Stimulated activated naive CD4-positive, alpha-beta T cell (primary cell): ENCODE measurements around the gene CRTC2.
A peak's percentile ranks its signal among the peaks of the same experiment; 100 is the strongest.
"Not testable (repeated sequence)": the region's sequence is repeated elsewhere in the genome, so short reads cannot be mapped to it uniquely, and the experiment has no call there.

Source experiments
- DNase-seq, 6 experiments: peaks; one replicate each; lab custom pipeline; 2025; lab: John Stamatoyannopoulos, UW

CRTC2 gene

DNA sequence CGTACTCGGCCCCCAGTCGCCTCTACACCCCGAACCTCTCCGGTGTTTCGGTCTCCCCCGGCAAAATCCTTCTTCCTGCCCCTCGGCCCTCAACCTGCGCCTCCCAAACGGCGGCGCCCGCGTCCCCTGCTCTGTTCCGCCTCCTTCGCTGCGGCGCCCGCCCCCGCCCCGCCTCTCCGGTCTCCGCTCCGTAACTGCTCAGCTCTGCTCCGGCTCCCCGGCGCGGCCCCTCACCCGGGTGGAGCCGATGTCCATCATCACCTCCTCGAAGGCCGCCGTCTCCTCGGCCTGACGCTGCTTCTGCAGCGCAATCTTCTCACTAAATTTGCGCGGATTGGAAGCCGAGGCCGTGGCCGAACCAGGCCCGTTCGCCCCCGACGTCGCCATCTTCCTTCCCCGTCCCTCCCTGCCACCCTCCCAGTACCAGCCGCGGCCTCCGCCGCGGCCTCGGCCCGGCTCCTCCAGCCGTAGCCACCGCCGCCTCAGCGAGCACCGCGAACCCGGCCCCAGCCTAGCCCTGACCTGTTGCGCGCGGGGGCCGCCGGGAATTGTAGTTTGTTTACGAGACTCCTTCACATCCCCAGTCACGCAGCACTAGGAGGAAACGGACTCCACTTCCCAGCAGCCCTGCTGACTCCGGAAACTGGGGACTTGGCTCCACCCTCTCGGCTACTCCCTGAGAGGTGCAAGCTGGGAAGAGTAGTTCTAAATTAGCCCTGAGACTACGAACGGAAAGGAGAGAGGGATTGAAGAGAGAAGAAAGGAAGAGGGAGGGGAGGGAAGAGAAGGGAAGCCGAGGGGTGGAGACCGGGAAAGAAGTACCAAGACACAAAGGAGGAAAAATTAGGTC is at the start of gene CRTC2:
Gene CRTC2 (minus strand): TSS at position 502 of the 850 bp plus-strand sequence. CDS start 115 bp downstream, at position 387.
- DNase-seq: peak; percentile 93 to 97 (median 95)

DNA sequence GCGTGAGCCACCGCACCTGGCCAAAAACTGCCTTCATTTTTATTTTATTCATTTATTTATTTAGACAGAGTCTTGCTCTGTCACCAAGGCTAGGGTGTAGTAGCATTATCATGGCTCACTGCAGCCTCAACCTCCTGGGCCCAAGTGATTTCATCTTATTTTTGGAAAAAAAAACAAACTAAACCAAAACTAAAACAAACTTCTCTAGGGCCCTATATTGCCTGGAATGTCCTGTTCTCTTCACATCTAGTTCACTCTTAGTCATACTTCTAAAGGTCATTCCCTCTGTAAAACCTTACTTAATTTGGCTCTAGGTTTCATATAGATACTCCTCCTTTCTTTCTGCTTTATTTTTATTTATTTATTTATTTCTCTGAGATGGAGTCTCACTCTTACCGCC is 47.7 kb upstream of the CRTC2 start:
- DNase-seq: no peak

DNA sequence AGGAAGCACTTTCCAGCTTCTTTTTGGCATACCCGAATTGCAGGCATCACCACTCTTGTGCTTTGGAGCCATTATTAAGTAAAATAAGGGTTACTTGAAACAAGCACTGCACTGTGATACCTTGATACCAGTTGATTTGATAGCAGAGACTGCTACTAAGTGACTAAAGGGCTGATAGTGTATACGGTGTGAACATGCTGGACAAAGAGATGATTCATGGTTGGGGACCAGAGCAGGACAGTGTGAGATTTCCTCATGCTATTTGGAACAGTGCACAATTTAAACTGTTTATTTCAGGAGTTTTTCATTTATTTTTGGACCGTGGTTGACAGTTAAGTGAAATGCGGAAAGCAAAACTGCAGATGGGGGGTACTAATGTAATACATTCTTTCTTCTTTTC is 42.0 kb upstream of the CRTC2 start:
- DNase-seq: no peak

DNA sequence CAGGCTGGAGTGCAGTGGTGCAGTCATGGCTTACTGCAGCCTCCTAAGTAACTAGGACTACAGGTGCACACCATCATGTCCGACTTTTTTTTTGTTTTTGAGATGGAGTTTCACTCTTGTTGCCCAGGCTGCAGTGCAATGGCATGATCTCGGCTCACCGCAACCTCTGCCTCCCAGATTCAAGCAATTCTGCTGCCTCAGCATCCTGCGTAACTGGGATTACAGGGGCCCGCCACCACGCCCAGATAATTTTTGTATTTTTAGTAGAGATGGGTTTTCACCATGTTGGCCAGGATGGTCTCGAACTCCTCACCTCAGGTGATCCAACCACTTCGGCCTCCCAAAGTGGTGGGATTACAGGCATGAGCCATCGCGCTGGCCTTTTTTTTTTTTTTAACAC is 38.5 kb upstream of the CRTC2 start:
- not testable (repeated sequence) for DNase-seq

GRCh38 chr1:153995640-153996039 is 37.2 kb upstream of the CRTC2 start:
- DNase-seq: peak in 1 of 6 experiments; percentile 15

DNA sequence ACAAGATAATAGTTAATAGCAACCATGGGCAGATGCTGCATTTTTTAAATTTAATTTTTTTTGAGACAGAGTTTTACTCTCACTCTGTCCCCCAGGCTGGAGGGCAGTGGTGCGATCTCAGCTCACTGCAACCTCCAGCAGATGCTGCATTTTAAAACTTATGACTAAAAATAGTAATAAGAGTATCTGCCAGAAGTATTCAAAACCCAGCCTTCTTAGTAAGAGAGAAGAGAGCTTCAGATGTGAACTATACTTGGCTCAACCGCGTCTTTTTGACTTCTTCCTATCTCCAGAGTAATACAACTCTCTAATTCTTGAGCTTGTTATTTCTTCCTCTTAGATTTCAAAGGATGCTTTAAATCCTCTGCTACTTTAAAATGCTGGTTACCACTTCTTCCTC is 36.8 kb upstream of the CRTC2 start:
- no peak for DNase-seq

GRCh38 chr1:153991806-153992205 is 33.4 kb upstream of the CRTC2 start:
- DNase-seq: peak in 1 of 6 experiments; percentile 35

DNA sequence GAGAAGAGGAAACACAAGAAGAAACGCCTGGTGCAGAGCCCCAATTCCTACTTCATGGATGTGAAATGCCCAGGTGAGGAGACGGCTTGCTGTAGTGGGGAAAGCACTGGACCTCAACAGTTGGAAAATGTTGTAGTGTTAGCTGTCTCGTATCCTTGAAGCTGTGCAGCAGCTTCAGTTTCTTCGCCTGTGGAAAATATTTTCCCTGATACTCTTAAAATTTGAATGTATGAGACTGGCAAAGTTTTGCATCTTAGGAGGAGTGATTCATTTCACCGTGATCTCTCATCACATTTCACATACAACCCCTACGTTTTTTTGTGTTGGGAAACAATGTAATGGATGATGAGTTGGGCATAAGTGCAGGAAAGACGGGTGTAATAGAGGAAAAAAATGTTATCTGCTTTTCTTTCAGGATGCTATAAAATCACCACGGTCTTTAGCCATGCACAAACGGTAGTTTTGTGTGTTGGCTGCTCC is 32.8 kb upstream of the CRTC2 start:
- DNase-seq: no peak

DNA sequence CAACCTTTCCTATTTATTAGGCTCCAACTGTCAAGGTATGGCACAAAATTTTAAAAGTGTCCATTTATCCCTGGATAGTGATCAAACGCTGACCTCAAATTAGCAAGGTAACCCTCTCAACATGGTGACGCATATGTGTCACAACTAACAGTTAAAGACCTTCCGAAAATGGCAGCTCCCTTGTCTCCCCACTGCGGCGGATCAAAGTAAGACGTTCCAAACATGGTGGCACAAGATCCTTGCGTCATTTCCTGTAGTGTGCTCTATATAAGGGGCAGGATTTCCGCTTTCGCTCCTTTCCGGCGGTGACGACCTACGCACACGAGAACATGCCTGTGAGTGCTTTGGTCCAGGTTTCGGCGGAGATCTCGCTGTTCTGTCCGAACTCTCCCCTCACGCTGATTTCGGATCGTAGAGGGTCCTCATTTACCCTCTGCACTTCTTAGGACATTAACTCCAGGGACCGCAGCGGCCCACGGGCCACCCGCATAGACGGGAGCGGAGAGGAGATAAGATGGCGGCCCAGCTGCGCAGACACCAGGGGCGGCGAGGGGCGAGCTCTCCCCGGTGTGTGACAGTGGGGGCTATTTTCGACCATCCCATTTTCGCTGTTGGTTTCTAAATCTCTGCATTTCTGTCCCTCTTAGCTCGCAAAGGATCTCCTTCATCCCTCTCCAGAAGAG is 32.2 kb upstream of the CRTC2 start, which contains the start of gene RPS27:
Gene RPS27 (plus strand): TSS at position 295 of the 683 bp plus-strand sequence. CDS start 35 bp downstream, at position 330.
- DNase-seq: peak; percentile 79 to 96 (median 90)

DNA sequence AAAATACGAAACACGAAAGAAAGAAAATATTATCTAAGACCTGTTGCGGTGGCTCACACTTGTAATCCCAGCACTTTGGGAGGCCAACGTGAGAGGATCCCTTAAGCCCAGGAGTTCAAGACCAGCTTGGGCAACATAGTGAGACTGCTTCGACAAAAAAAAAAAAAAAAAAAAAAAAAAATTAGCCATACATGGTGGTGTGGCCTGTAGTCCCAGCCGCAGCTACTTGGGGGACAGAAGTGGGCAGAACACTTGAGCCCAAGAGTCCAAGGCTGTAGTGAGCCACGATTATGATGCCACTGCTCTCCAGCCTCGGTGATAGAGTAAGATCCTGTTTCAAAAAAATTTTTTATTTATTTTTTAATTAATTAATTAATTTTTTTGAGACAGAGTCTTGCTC is 29.2 kb upstream of the CRTC2 start:
- DNase-seq: no peak

- DNase-seq: peak in 1 of 6 experiments; percentile 30
Measured at GRCh38 chr1:153985941-153986761, 27.7 kb upstream of the CRTC2 start, which contains the start of gene RAB13. RAB13 (minus strand) TSS chr1:153986339; CDS start chr1:153986236, 103 bp downstream.

DNA sequence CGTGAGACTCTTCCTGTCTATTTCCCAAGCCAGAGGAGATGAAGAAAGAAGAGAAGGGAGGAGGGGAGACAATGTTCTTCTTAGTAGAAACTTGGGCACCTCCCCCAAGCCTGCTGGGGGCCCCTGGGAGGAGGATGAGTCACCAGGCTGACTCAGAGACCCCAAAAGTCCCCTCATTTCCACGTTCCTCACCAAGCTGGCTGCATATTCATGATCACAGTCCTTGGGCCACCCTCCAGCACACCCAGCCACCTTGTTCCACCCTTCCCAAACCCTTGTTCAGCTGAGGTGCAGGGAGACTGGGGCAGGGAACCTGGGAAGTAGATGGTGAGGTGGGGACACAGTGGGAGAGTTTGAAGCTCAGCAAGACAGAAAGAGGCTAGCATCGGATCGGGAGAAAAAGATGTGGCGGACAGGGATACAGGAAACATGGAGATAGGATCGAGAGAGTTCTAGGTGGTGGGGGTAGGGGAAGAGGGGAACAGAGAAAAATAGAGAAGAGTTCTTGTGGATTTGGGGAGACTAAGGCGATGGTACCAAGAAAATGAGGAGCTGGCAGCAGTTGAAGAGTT is 27.0 kb upstream of the CRTC2 start:
- no peak for DNase-seq

GRCh38 chr1:153984123-153984894 is 25.9 kb upstream of the CRTC2 start:
- no peak for DNase-seq

DNA sequence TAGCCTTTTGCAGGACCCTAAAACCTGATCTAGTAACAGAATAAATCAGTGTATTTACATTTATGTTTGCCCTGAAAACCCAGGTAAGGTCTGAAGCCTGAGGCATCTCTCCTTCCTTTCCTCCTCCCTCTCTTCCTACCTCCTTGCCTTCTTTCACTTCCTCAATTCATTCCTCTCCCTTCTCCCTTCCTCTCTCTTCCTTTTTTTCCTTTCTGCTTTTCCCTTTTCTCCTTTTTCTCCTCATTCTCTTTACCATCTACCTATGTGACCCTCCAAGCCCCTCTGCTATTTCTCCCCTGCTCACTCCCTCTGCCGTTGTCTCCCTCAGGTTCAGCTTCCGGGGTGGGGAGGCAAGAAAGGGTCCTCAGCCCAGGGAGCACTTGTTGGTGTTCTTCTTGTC is 23.3 kb upstream of the CRTC2 start:
- not testable (repeated sequence) for DNase-seq

- not testable (repeated sequence) for DNase-seq
Measured at GRCh38 chr1:153979091-153979490, 20.7 kb upstream of the CRTC2 start.

DNA sequence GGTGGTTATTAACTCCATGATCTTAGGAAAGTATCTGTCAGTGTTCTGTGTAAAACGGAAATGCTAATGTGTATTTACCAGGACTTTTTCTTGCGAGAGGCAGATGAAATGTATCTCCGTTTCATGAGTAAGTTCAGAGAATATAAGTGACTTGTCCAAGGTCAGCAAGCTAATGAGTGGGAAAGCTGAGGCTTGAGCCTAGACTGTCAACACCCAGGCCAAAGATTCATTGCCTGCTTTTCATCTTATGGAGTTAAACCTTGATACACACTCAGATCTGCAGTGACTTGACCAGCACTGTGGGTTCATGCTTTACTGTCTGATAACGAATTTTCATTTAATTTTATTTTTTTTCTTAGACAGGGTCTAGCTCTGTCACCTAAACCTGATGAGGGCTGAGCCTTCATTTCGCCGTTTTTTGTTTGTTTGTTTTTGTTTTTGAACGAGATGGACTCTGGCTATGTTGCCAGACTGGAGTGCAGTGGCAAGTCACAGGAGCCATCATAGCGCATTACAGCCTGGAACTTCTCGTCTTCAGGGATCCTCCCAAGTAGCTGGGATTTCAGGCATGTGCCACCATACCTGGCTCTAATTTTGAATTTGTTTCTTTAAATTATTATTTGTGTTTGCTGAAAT is 20.0 kb upstream of the CRTC2 start:
- DNase-seq: no peak

DNA sequence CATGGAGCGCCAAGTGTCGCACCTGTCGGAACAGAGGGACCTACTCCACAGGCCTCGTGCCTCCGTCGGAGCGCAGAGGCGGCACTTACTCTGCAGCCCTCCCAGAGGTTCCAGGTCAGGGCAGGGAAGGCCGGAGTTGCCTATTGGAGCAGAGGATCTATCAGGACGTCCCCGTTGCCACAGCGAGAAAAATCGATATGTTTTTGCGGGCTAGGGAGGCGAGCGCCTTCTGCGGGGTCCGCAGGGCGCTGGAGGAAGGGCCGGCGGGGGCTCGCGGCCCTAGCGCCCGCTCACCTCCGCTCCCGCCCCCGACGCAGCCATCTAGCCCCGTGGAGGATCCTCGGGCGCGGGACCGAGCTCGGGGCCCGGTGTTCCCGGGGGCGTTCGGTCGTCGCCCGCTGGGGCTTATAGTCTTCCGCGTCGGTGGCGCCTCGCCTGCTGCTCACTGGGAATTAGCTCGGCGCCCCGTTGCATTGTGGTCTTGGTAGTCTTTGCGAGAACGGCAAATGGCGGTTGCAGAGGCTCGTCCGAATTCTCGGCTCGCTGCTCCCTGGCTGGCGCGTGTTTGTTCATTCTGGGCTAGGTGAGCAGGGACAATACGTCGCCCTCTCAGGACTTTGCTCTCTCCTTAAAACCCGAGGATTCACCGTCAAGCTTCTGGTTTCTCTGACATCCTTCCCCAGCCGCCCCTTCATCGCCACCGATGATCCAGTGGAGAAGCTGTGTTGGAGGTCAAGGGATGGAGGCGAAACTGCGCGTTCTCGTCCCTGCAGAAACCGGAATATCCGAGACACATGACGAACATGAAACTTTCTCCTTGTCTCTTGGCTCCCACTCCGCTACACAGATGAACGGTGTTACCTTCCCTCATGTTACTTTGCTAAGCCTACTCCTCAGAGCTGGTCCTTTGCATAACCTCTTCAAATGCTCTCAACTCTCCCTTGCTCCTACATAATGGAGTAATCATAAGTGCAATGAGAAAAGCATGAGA is 19.1 kb upstream of the CRTC2 start, which contains the start of gene JTB:
Gene JTB (minus strand): TSS at position 425 of the 991 bp plus-strand sequence. CDS start 422 bp downstream, at position 3.
- peak; percentile 64 to 81 (median 76) for DNase-seq

GRCh38 chr1:153976819-153977249 is 18.4 kb upstream of the CRTC2 start:
- DNase-seq: peak in 1 of 6 experiments; percentile 56

DNA sequence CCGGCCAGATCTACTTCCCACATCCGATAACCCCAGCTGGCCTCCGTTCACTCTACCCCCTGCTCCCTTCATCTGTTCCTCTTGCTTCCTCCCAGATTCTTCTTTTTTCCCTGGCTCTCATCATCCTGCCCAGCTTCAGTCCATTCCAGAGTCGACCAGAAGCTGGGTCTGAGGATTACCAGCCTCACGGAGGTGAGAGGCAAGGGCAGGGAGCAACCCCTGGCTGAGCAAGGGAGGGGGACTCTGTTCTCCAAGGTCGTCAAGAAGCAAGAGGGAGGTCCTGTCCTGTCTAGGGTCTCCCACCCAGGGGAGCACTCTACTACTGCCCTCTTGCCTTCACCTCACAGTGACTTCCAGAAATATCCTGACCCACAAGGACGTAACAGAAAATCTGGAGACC is 15.1 kb upstream of the CRTC2 start:
- DNase-seq: no peak
